Small intestine (tissue), 7 donors: ENCODE results near the gene SLC9C2. TPM values are rescaled to one million over a fixed set of nuclear protein-coding genes. Genes with fewer than 3 reads are reported as not detected.
"Not testable (repeated sequence)": the region's sequence is repeated elsewhere in the genome, so short reads cannot be mapped to it uniquely, and the experiment has no call there.

ENCODE experiments used
- DNase-seq, 2 donors: peaks; one replicate each; pipeline versions ENCODE4 v3.0.0 to v3.0.0-alpha.2; 2013
- FAIRE-seq: peaks from 2 replicates; lab custom pipeline; 2012; peaks lifted over from hg19 to GRCh38; lab: Jason Lieb, UNC
- H3K27ac ChIP-seq, 3 donors: one replicate each; pipeline ENCODE4 v1.5.1; 2013; ENCODE audit warnings: low read length in 2 of 3, mild to moderate bottlenecking in 2 of 3, control low read depth in 1 of 3, inconsistent platforms in 1 of 3, low read depth in 1 of 3, moderate library complexity in 1 of 3
- H3K27me3 ChIP-seq, 3 donors: one replicate each; pipeline ENCODE4 v1.6.1; 2013; ENCODE audit warnings: low read length in 3 of 3, inconsistent platforms in 1 of 3; ENCODE audit not compliant: control insufficient read depth in 3 of 3, insufficient read depth in 3 of 3
- H3K36me3 ChIP-seq, 3 donors: one replicate each; pipeline ENCODE4 v1.6.1; 2013; ENCODE audit warnings: low read length in 3 of 3, inconsistent platforms in 1 of 3, low read depth in 1 of 3, mild to moderate bottlenecking in 1 of 3, moderate library complexity in 1 of 3; ENCODE audit not compliant: control insufficient read depth in 3 of 3, insufficient read depth in 2 of 3
- H3K4me1 ChIP-seq, 3 donors: one replicate each; pipeline ENCODE4 v1.6.1; 2013; ENCODE audit warnings: low read length in 2 of 3, inconsistent platforms in 1 of 3, low read depth in 1 of 3, mild to moderate bottlenecking in 1 of 3, moderate library complexity in 1 of 3; ENCODE audit not compliant: control insufficient read depth in 3 of 3, insufficient read depth in 2 of 3
- H3K4me3 ChIP-seq, 3 donors: one replicate each; pipeline ENCODE4 v1.5.1; 2013; ENCODE audit warnings: low read length in 3 of 3, control low read depth in 1 of 3, inconsistent platforms in 1 of 3, low read depth in 1 of 3, mild to moderate bottlenecking in 1 of 3, moderate library complexity in 1 of 3
- H3K9me3 ChIP-seq, 2 donors: one replicate each; pipeline ENCODE4 v1.6.1; 2013; ENCODE audit warnings: low read depth in 1 of 2, low read length in 1 of 2; ENCODE audit not compliant: control insufficient read depth in 2 of 2, insufficient read depth in 1 of 2
- WGBS, 3 donors: extraction: QIAGEN DNeasy Blood & Tissue Kit; methylation state at CpG; one replicate each; pipeline ENCODE4 v1.1.7; 2013; 5-methylcytosine and 5-hydroxymethylcytosine counted together
- polyA plus RNA-seq, 4 donors: library from polyadenylated mRNA; stranded (reverse) in 3 of 4; unstranded in 1 of 4; fragments of 200-250 nt in 3 of 4; fragments of 120-200 nt in 1 of 4; gene quantifications; one replicate each; pipeline versions ENCODE4 v1.2.1 to v1.2.3, GENCODE V29; 2013
- donor health status: healthy with polysubstance abuse.
- donor health status: control.
- donor health status: control.
- donor health status: Bipolar disorder and iron deficiency.
- donor health status: healthy.

The SLC9C2 gene
- polyA plus RNA-seq, 4 donors: 0.06 TPM; not detected in 3

- DNase-seq, FAIRE-seq, H3K4me3 ChIP-seq, H3K27me3 ChIP-seq, H3K27ac ChIP-seq, H3K4me1 ChIP-seq, H3K9me3 ChIP-seq, H3K36me3 ChIP-seq: not testable (repeated sequence)
- WGBS, 3 donors: 88 to 92% (median 91%) methylated on average over 6 of the region's 6 CpGs
Measured at GRCh38 chr1:173637236-173638042, 34.6 kb upstream of the SLC9C2 start.

DNA sequence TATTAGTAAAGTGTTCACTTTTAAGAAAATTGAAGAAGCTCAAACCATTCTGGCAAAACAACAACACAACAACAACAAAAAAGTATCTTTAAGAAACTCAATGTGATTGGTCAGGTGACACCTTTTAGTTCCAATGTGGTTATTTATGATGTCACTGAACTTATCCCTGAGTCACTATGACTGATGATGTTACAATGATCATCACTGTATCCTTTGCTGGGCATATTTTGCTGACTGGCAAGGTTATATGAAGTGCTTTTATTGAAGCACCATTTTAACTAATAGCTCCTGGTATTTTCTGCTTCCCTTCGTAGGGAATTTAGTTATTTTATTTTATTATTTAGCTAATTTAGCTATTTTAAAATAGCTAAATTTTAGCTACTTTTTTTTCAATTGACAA lies 32.2 kb upstream of the SLC9C2 start, which contains the start of gene TEX50:
TEX50 (plus strand) TSS at position 223 of the 400 bp plus-strand sequence. CDS start 184 bp downstream, outside the sequence.
- H3K27ac ChIP-seq: no peak within 1 kb of the TSS
- H3K27me3 ChIP-seq: no peaks in the 10 kb centered on the region
- DNase-seq (no peak), FAIRE-seq (no peak)
- H3K4me1 ChIP-seq: no peaks in the 10 kb centered on the region
- no peaks in the 10 kb centered on the region for H3K36me3 ChIP-seq
- 83 to 89% (median 86%) methylated on average over 1 of the region's 1 CpG for WGBS, 3 donors
- peaks cover 0 to 3% of the 10 kb centered on the region in 2 donors for H3K9me3 ChIP-seq
- H3K4me3 ChIP-seq: no peak within 1 kb of the TSS

- FAIRE-seq (no peak), DNase-seq (no peak)
- H3K36me3 ChIP-seq: no peaks in the 10 kb centered on the region
- H3K27me3 ChIP-seq: no peaks in the 10 kb centered on the region
- H3K4me1 ChIP-seq: no peaks in the 10 kb centered on the region
- WGBS, 3 donors: 83 to 86% (median 84%) methylated on average over 3 of the region's 3 CpGs
- no peaks in the 10 kb centered on the region for H3K9me3 ChIP-seq
- no peak overlapping the region for H3K27ac ChIP-seq
- H3K4me3 ChIP-seq: no peak overlapping the region
Measured at GRCh38 chr1:173628888-173629287, 26.0 kb upstream of the SLC9C2 start.

- H3K4me3 ChIP-seq: no peak overlapping the region
- no peak for FAIRE-seq
- DNase-seq: no peak
- H3K27ac ChIP-seq: no peak overlapping the region
- no peaks in the 10 kb centered on the region for H3K27me3 ChIP-seq
- H3K9me3 ChIP-seq: no peaks in the 10 kb centered on the region
- no peaks in the 10 kb centered on the region for H3K4me1 ChIP-seq
- no peaks in the 10 kb centered on the region for H3K36me3 ChIP-seq
Measured at GRCh38 chr1:173627269-173627668, 24.4 kb upstream of the SLC9C2 start.

GRCh38 chr1:173616859-173617258 lies 14.0 kb upstream of the SLC9C2 start:
- no peaks in the 10 kb centered on the region for H3K4me1 ChIP-seq
- FAIRE-seq: no peak
- H3K27me3 ChIP-seq: no peaks in the 10 kb centered on the region
- no peak for DNase-seq
- no peaks in the 10 kb centered on the region for H3K36me3 ChIP-seq
- no peak overlapping the region for H3K4me3 ChIP-seq
- peaks cover 0 to 21% of the 10 kb centered on the region in 2 donors for H3K9me3 ChIP-seq
- H3K27ac ChIP-seq: no peak overlapping the region
- 73 to 83% (median 77%) methylated on average over 4 of the region's 4 CpGs for WGBS, 3 donors

DNA sequence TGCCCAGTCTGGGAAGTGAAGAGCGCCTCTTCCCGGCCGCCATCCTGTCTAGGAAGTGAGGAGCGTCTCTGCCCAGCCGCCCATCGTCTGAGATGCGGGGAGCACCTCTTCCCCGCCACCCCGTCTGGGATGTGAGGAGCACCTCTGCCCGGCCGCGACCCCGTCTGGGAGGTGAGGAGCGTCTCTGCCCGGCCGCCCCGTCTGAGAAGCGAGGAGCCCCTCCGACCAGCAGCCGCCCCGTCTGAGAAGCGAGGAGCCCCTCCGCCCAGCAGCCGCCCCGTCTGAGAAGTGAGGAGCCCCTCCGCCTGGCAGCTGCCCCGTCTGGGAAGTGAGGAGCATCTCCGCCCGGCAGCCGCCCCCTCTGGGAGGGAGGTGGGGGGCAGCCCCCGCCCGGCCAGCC lies 10.2 kb upstream of the SLC9C2 start:
- not testable (repeated sequence) for DNase-seq, FAIRE-seq, H3K36me3 ChIP-seq, H3K27me3 ChIP-seq, H3K4me1 ChIP-seq, H3K4me3 ChIP-seq, H3K27ac ChIP-seq
- WGBS, 3 donors: 93 to 97% (median 94%) methylated on average over 27 to 32 of the region's 32 CpGs
- peaks cover 0 to 16% of the 10 kb centered on the region in 2 donors for H3K9me3 ChIP-seq

DNA sequence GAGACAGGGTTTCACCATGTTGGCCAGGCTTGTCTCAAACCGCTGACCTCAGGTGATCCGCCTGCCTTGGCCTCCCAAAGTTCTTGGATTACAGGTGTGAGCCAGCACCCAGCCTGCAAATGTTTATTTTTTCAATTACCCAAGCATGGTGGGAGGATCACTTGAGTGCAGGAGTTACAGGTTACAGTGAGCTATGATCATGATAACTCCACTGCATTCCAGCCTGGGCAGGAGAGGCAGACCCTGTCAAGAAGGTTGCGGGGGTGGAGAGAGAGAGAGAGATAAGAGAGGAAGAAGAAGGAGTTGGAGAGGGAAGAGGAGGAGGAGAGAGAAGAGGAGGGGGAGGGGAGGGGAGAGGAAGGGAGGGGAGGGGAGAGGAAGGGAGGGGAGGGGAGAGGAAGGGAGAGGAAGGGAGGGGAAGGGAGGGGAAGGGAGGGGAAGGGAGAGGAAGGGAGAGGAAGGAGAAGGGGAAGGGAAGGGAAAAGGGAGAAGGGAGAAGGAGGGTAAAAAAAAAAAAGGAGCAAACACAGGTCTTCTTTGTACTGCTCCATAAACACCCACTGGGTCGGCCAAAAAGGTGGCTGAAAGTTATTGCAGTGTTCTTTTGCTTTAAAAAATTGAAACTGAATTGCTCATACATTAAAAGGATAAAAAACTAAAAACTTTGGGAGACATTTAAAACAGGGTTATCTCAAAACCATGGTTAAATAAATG lies 5.8 kb upstream of the SLC9C2 start:
- H3K4me1 ChIP-seq: no peaks in the 10 kb centered on the region
- DNase-seq (no peak), FAIRE-seq (no peak)
- H3K36me3 ChIP-seq: no peaks in the 10 kb centered on the region
- H3K27me3 ChIP-seq: no peaks in the 10 kb centered on the region
- H3K9me3 ChIP-seq: peaks cover 0 to 5% of the 10 kb centered on the region in 2 donors
- no peak overlapping the region for H3K27ac ChIP-seq
- H3K4me3 ChIP-seq: no peak overlapping the region
- WGBS, 3 donors: 82 to 83% (median 83%) methylated on average over 4 of the region's 4 CpGs

GRCh38 chr1:173601588-173601987 lies 1.3 kb downstream of the SLC9C2 start:
- Histone ChIP-seq H3K4me3 (no peak overlapping the region), H3K9me3 (no peaks in the 10 kb centered on the region), H3K36me3 (no peaks in the 10 kb centered on the region), H3K27ac (no peak overlapping the region), H3K27me3 (no peaks in the 10 kb centered on the region), H3K4me1 (no peaks in the 10 kb centered on the region)
- DNase-seq (no peak), FAIRE-seq (no peak)
- 76 to 83% (median 81%) methylated on average over 2 of the region's 2 CpGs for WGBS, 3 donors
